ENCODE measurements around the gene GTF2A1. TPM values are rescaled to one million over a fixed set of nuclear protein-coding genes. Genes with fewer than 3 reads are reported as not detected.

Gene GTF2A1
- total RNA-seq (2022; extraction: Qiagen RNA extraction; ENCODE audit: low read depth) = 12.6 to 15.5 TPM (median 13.1 TPM) in 5 replicates

GRCh38 chr14:81220830-81221578 is at the start of gene GTF2A1:
Gene GTF2A1 (minus strand): TSS chr14:81220959. CDS start chr14:81220518, 441 bp downstream.

Other genes starting within 250 kb of the GTF2A1 start
- 0.79 to 1.1 TPM (median 0.90 TPM) in 5 replicates for gene STON2, start 179.4 kb upstream of the GTF2A1 start, total RNA-seq (2022; extraction: Qiagen RNA extraction; ENCODE audit: low read depth)